GM23338 (cell line): ENCODE measurements around the gene ZNF850. TPM values are rescaled to one million over a fixed set of nuclear protein-coding genes. Genes with fewer than 3 reads are reported as not detected.

Experiments
- ATAC-seq: fragments of 200-7000 bp; cut with Tn5 transposase; 3 replicates; pipeline ENCODE4 v1.9.1; 2020
- DNase-seq: peaks from one replicate; pipeline ENCODE4 v3.0.0-alpha.2; 2015; ENCODE audit warnings: low spot score
- H2AFZ ChIP-seq: fragments of 200-600 bp; sonication (generic); 2 replicates; pipeline ENCODE4 v1.8.0; 2016; ENCODE audit warnings: antibody characterized with exemption, mild to moderate bottlenecking, moderate library complexity
- H3F3A ChIP-seq: fragments of 200-600 bp; sonication (generic); replicated peaks from 2 replicates; pipeline ENCODE4 v1.8.0; 2017; ENCODE audit warnings: antibody characterized with exemption, mixed run types, low read depth
- H3K27ac ChIP-seq: fragments of 200-600 bp; sonication (generic); 2 replicates; pipeline ENCODE4 v1.6.1; 2016; ENCODE audit warnings: low read depth
- H3K27me3 ChIP-seq: fragments of 200-600 bp; sonication (generic); 2 replicates; pipeline ENCODE4 v1.8.0; 2016; ENCODE audit warnings: mild to moderate bottlenecking, mixed run types, moderate library complexity; ENCODE audit not compliant: insufficient read depth
- H3K36me3 ChIP-seq: fragments of 200-600 bp; sonication (generic); 2 replicates; pipeline ENCODE4 v1.8.0; 2016; ENCODE audit warnings: mild to moderate bottlenecking; ENCODE audit not compliant: insufficient read depth
- H3K4me1 ChIP-seq: fragments of 200-600 bp; sonication (generic); 2 replicates; pipeline ENCODE4 v1.8.0; 2016; ENCODE audit warnings: mild to moderate bottlenecking, moderate library complexity; ENCODE audit not compliant: insufficient read depth
- H3K4me2 ChIP-seq: fragments of 200-600 bp; sonication (generic); 2 replicates; pipeline ENCODE4 v1.7.1; 2017; ENCODE audit warnings: mixed run types
- H3K4me3 ChIP-seq: fragments of 200-600 bp; sonication (generic); 2 replicates; pipeline ENCODE4 v1.6.1; 2016; ENCODE audit warnings: mixed run types
- H3K79me2 ChIP-seq: fragments of 200-600 bp; sonication (generic); replicated peaks from 2 replicates; pipeline ENCODE4 v1.8.0; 2017; ENCODE audit warnings: mild to moderate bottlenecking; ENCODE audit not compliant: insufficient read depth
- H3K9me2 ChIP-seq: fragments of 200-600 bp; sonication (generic); 2 replicates; pipeline ENCODE4 v1.8.0; 2017; ENCODE audit not compliant: insufficient read depth
- H4K20me1 ChIP-seq: fragments of 200-600 bp; sonication (generic); replicated peaks from 2 replicates; pipeline ENCODE4 v1.8.0; 2017; ENCODE audit warnings: mild to moderate bottlenecking; ENCODE audit not compliant: insufficient read depth
- H3K27ac Mint-ChIP-seq: 2 replicates; pipeline ENCODE4 v1.8.0; 2020; ENCODE audit warnings: inconsistent platforms, mild to moderate bottlenecking, moderate library complexity, mixed read lengths
- H3K27me3 Mint-ChIP-seq: 3 replicates; pipeline ENCODE4 v1.8.0; 2022; ENCODE audit warnings: low read depth, mild to moderate bottlenecking, moderate library complexity, mixed read lengths, inconsistent platforms; ENCODE audit not compliant: insufficient read depth, poor library complexity
- H3K36me3 Mint-ChIP-seq: 3 replicates; pipeline ENCODE4 v1.8.0; 2021; ENCODE audit warnings: low read depth, mild to moderate bottlenecking, inconsistent platforms, moderate library complexity, mixed read lengths
- H3K4me1 Mint-ChIP-seq: 3 replicates; pipeline ENCODE4 v1.8.0; 2020; ENCODE audit warnings: mild to moderate bottlenecking, inconsistent platforms, mixed read lengths
- H3K4me3 Mint-ChIP-seq: 3 replicates; pipeline ENCODE4 v1.8.0; 2021; ENCODE audit warnings: moderate library complexity, mild to moderate bottlenecking, inconsistent platforms, mixed read lengths
- H3K9me3 Mint-ChIP-seq: 3 replicates; pipeline ENCODE4 v1.8.0; 2020; ENCODE audit warnings: moderate library complexity, mild to moderate bottlenecking, inconsistent platforms, mixed read lengths
- CREB1 ChIP-seq: fragments of 250-450 bp; sonication (Bioruptor Pico); IDR thresholded peaks from 2 replicates; pipeline ENCODE4 v1.5.0; 2020; ENCODE audit warnings: low read depth, mild to moderate bottlenecking, moderate library complexity
- CTCF ChIP-seq, 2 experiments: fragments of 200-600 bp in 1 of 2; sonication (generic) in 1 of 2; conservative IDR thresholded peaks; 2 replicates each; pipeline versions ENCODE4 v1.5.1 to v1.6.1; 2016 to 2017; ENCODE audit warnings: antibody characterized with exemption in 2 of 2, low read depth in 2 of 2, mild to moderate bottlenecking in 2 of 2, moderate library complexity in 1 of 2
- ETS1 ChIP-seq: IDR thresholded peaks from 2 replicates; pipeline ENCODE4 v1.6.1; 2016; ENCODE audit warnings: antibody characterized with exemption
- EZH2 ChIP-seq: fragments of 200-600 bp; sonication (generic); IDR thresholded peaks from one replicate; pipeline ENCODE4 v1.8.0; 2017; ENCODE audit warnings: antibody characterized with exemption, mild to moderate bottlenecking, low read depth; ENCODE audit not compliant: unreplicated experiment
- EZH2phosphoT487 ChIP-seq: fragments of 200-600 bp; sonication (generic); IDR thresholded peaks from one replicate; pipeline ENCODE4 v1.8.1; 2018; ENCODE audit warnings: antibody characterized with exemption; ENCODE audit not compliant: unreplicated experiment
- NANOG ChIP-seq: IDR thresholded peaks from 2 replicates; pipeline ENCODE4 v1.6.1; 2016; ENCODE audit warnings: antibody characterized with exemption, borderline replicate concordance
- POLR2AphosphoS5 ChIP-seq: IDR thresholded peaks from 2 replicates; pipeline ENCODE4 v1.6.1; 2016; ENCODE audit warnings: antibody characterized with exemption, low read depth
- REST ChIP-seq: IDR thresholded peaks from one replicate; pipeline ENCODE4 v1.6.1; 2018; ENCODE audit warnings: antibody characterized with exemption; ENCODE audit not compliant: unreplicated experiment
- polyA plus RNA-seq: library from polyadenylated mRNA; unstranded; fragments of >200 nt; fragmentation: Nextera tagmentation; extraction: Ambion mirVana; gene quantifications from 2 replicates; pipeline ENCODE4 v1.2.1, GENCODE V29; 2016
- total RNA-seq: library from RNA; depleted of rRNA; stranded (reverse); fragments of >200 nt; shearing (Covaris generic); gene quantifications from 2 replicates; pipeline ENCODE4 v1.2.3, GENCODE V29; 2014

ZNF850 gene
- total and polyA plus RNA-seq, 2 experiments from 2014 or later, result 7.7 to 41.1 TPM

GRCh38 chr19:36771261-36772231 is 1.1 kb downstream of the ZNF850 start:
- Mint-ChIP-seq H3K27me3 (peaks cover 19% of the 10 kb centered on the region), H3K9me3 (peaks cover 62% of the 10 kb centered on the region), H3K27ac (peak overlapping the region; percentile 99), H3K4me1 (peaks cover 9% of the 10 kb centered on the region), H3K4me3 (peak overlapping the region; percentile 99), H3K36me3 (peaks cover 80% of the 10 kb centered on the region)
- no peaks in the 10 kb centered on the region for H3F3A ChIP-seq
- H3K4me1 ChIP-seq, result peaks cover 5% of the 10 kb centered on the region; the same call in 1 of the 2 replicates
- peak overlapping the region; percentile 80 for H3K4me3 ChIP-seq
- H3K79me2 ChIP-seq, result peaks cover 76% of the 10 kb centered on the region
- DNase-seq (peak; percentile 96), ATAC-seq (peak; percentile 48)
- H3K4me2 ChIP-seq, result peak overlapping the region; percentile 84
- peaks cover 19% of the 10 kb centered on the region; the same call in 1 of the 2 replicates for H4K20me1 ChIP-seq
- no peak overlapping the region for H2AFZ ChIP-seq
- TF ChIP-seq REST (no peak), NANOG (no peak), POLR2AphosphoS5 (peak; percentile 68), EZH2phosphoT487 (no peak), CTCF (conservative IDR thresholded peaks at IDR 0.05; ENCODE audit: low read depth in 2 of 2) (no peak), EZH2 (no peak), CREB1 (no peak), ETS1 (no peak)
- H3K27ac ChIP-seq, result peak overlapping the region; percentile 98
- no peaks in the 10 kb centered on the region for H3K9me2 ChIP-seq
- H3K27me3 ChIP-seq, result no peaks in the 10 kb centered on the region
- 0 out of 2 replicates have a peak, but pooled peaks cover 6% of the 10 kb centered on the region for H3K36me3 ChIP-seq
